ENCODE data around the gene UBXN7.

- no peak for TF ChIP-seq POLR2A (IDR thresholded peaks at IDR 0.05; ENCODE audit: low read depth, low read length)
- no peak for TF ChIP-seq POLR2AphosphoS5 (IDR thresholded peaks at IDR 0.05; ENCODE audit: low read depth, low read length)
These were observed 105.3 kb downstream of the UBXN7 start for GRCh38 chr3:196326936-196327335.
